Subcutaneous abdominal adipose tissue (tissue), 5 donors: Measurements from ENCODE around the gene MED16.
A peak's percentile ranks its signal among the peaks of the same experiment; 100 is the strongest.

Source experiments
- H3K27ac ChIP-seq: one replicate; pipeline ENCODE4 v1.7.0; 2013; ENCODE audit warnings: low read depth, mild to moderate bottlenecking, inconsistent platforms, low read length, moderate library complexity
- H3K27me3 ChIP-seq, 5 donors: one replicate each; pipeline ENCODE4 v1.7.0; 2013; ENCODE audit warnings: low read length in 5 of 5, inconsistent platforms in 1 of 5; ENCODE audit not compliant: control insufficient read depth in 5 of 5, insufficient read depth in 4 of 5
- H3K36me3 ChIP-seq, 5 donors: one replicate each; pipeline ENCODE4 v1.7.0; 2013; ENCODE audit warnings: low read length in 5 of 5; ENCODE audit not compliant: control insufficient read depth in 5 of 5, insufficient read depth in 5 of 5
- H3K4me1 ChIP-seq, 5 donors: one replicate each; pipeline ENCODE4 v1.7.0; 2013; ENCODE audit warnings: low read length in 5 of 5, mild to moderate bottlenecking in 3 of 5, moderate library complexity in 1 of 5; ENCODE audit not compliant: control insufficient read depth in 5 of 5, insufficient read depth in 5 of 5
- H3K4me3 ChIP-seq, 5 donors: one replicate each; pipeline ENCODE4 v1.7.0; 2013; ENCODE audit warnings: low read length in 5 of 5, low read depth in 1 of 5
- H3K9ac ChIP-seq, 5 donors: one replicate each; pipeline ENCODE4 v1.7.0; 2013; ENCODE audit warnings: low read length in 5 of 5, mild to moderate bottlenecking in 4 of 5, moderate library complexity in 3 of 5
- H3K9me3 ChIP-seq, 5 donors: one replicate each; pipeline ENCODE4 v1.7.0; 2013; ENCODE audit warnings: low read length in 5 of 5; ENCODE audit not compliant: control insufficient read depth in 5 of 5
- donor health status: healthy.
- donor health status: healthy.
- donor health status: healthy.
- donor health status: healthy.
- donor health status: healthy.

The MED16 gene

GRCh38 chr19:907183-907853 lies 14.3 kb upstream of the MED16 start:
- Histone ChIP-seq H3K36me3 (peaks cover 0 to 2% (median 0%) of the 10 kb centered on the region in 5 donors), H3K4me1 (peaks cover 0 to 13% (median 0%) of the 10 kb centered on the region in 5 donors), H3K4me3 (no peak overlapping the region), H3K27me3 (no peaks in the 10 kb centered on the region), H3K27ac (no peak overlapping the region), H3K9ac (peak overlapping the region in 1 of 5 donors; percentile 56), H3K9me3 (no peaks in the 10 kb centered on the region)

- no peak overlapping the region for H3K9ac ChIP-seq
- H3K4me1 ChIP-seq: peaks cover 0 to 13% (median 0%) of the 10 kb centered on the region in 5 donors
- H3K27ac ChIP-seq: no peak overlapping the region
- no peaks in the 10 kb centered on the region for H3K9me3 ChIP-seq
- H3K36me3 ChIP-seq: peaks cover 0 to 7% (median 2%) of the 10 kb centered on the region in 5 donors
- H3K27me3 ChIP-seq: no peaks in the 10 kb centered on the region
- no peak overlapping the region for H3K4me3 ChIP-seq
These were observed 13.5 kb upstream of the MED16 start for GRCh38 chr19:906480-906879.

- peaks cover 0 to 13% (median 0%) of the 10 kb centered on the region in 5 donors for H3K4me1 ChIP-seq
- H3K27ac ChIP-seq: no peak overlapping the region
- H3K36me3 ChIP-seq: peaks cover 0 to 17% (median 6%) of the 10 kb centered on the region in 5 donors
- H3K27me3 ChIP-seq: no peaks in the 10 kb centered on the region
- H3K4me3 ChIP-seq: no peak overlapping the region
- H3K9me3 ChIP-seq: no peaks in the 10 kb centered on the region
- no peak overlapping the region for H3K9ac ChIP-seq
These were observed 11.6 kb upstream of the MED16 start for GRCh38 chr19:904545-904944.

- Histone ChIP-seq H3K27me3 (no peaks in the 10 kb centered on the region), H3K36me3 (peaks cover 0 to 28% (median 14%) of the 10 kb centered on the region in 5 donors), H3K4me1 (peaks cover 0 to 7% (median 0%) of the 10 kb centered on the region in 5 donors), H3K9me3 (no peaks in the 10 kb centered on the region), H3K4me3 (no peak overlapping the region), H3K27ac (no peak overlapping the region), H3K9ac (no peak overlapping the region)
These were observed 10.3 kb upstream of the MED16 start for GRCh38 chr19:903266-903797.

- Histone ChIP-seq H3K4me1 (peaks cover 0 to 7% (median 0%) of the 10 kb centered on the region in 5 donors), H3K4me3 (no peak overlapping the region), H3K36me3 (peaks cover 0 to 28% (median 14%) of the 10 kb centered on the region in 5 donors), H3K9me3 (no peaks in the 10 kb centered on the region), H3K27ac (no peak overlapping the region), H3K9ac (no peak overlapping the region), H3K27me3 (no peaks in the 10 kb centered on the region)
These were observed 9.6 kb upstream of the MED16 start for GRCh38 chr19:902446-903226.

GRCh38 chr19:902093-902370 lies 9.0 kb upstream of the MED16 start:
- Histone ChIP-seq H3K27ac (no peak overlapping the region), H3K27me3 (no peaks in the 10 kb centered on the region), H3K9me3 (no peaks in the 10 kb centered on the region), H3K36me3 (peaks cover 0 to 34% (median 17%) of the 10 kb centered on the region in 5 donors), H3K4me1 (peaks cover 0 to under 1% (median 0%) of the 10 kb centered on the region in 5 donors), H3K4me3 (no peak overlapping the region), H3K9ac (no peak overlapping the region)

GRCh38 chr19:901216-902092 lies 8.5 kb upstream of the MED16 start:
- no peak overlapping the region for H3K27ac ChIP-seq
- no peaks in the 10 kb centered on the region for H3K27me3 ChIP-seq

GRCh38 chr19:900302-901111 lies 7.5 kb upstream of the MED16 start:
- H3K4me1 ChIP-seq: no peaks in the 10 kb centered on the region
- H3K36me3 ChIP-seq: peaks cover 0 to 40% (median 17%) of the 10 kb centered on the region in 5 donors
- no peak overlapping the region for H3K9ac ChIP-seq
- no peaks in the 10 kb centered on the region for H3K9me3 ChIP-seq
- H3K27ac ChIP-seq: no peak overlapping the region
- H3K27me3 ChIP-seq: no peaks in the 10 kb centered on the region
- no peak overlapping the region for H3K4me3 ChIP-seq

More at GRCh38 chr19:901216-902092, 8.5 kb upstream of the MED16 start:
- Histone ChIP-seq H3K4me1 (no peaks in the 10 kb centered on the region), H3K9me3 (no peaks in the 10 kb centered on the region), H3K9ac (no peak overlapping the region), H3K4me3 (no peak overlapping the region), H3K36me3 (peaks cover 0 to 40% (median 17%) of the 10 kb centered on the region in 5 donors)

- no peak overlapping the region for H3K4me3 ChIP-seq
- no peaks in the 10 kb centered on the region for H3K27me3 ChIP-seq
- no peak overlapping the region for H3K27ac ChIP-seq
- no peaks in the 10 kb centered on the region for H3K4me1 ChIP-seq
- peaks cover 0 to 40% (median 17%) of the 10 kb centered on the region in 5 donors for H3K36me3 ChIP-seq
- H3K9me3 ChIP-seq: no peaks in the 10 kb centered on the region
- H3K9ac ChIP-seq: no peak overlapping the region
These were observed 7.0 kb upstream of the MED16 start for GRCh38 chr19:900043-900301.
